GM10266 (cell line): ENCODE measurements around the gene RNF215.

ENCODE experiments used
- DNase-seq: peaks from one replicate; pipeline ENCODE4 v3.0.0; 2012; ENCODE audit errors: extremely low spot score
- TF ChIP-seq, protein P1 (sequence below): IDR thresholded peaks from 2 replicates; pipeline ENCODE4 v1.5.1; 2012; ENCODE audit warnings: mild to moderate bottlenecking, low read depth; ENCODE audit not compliant: control insufficient read depth, insufficient read depth; ENCODE audit errors: missing control alignments

Gene RNF215

DNA sequence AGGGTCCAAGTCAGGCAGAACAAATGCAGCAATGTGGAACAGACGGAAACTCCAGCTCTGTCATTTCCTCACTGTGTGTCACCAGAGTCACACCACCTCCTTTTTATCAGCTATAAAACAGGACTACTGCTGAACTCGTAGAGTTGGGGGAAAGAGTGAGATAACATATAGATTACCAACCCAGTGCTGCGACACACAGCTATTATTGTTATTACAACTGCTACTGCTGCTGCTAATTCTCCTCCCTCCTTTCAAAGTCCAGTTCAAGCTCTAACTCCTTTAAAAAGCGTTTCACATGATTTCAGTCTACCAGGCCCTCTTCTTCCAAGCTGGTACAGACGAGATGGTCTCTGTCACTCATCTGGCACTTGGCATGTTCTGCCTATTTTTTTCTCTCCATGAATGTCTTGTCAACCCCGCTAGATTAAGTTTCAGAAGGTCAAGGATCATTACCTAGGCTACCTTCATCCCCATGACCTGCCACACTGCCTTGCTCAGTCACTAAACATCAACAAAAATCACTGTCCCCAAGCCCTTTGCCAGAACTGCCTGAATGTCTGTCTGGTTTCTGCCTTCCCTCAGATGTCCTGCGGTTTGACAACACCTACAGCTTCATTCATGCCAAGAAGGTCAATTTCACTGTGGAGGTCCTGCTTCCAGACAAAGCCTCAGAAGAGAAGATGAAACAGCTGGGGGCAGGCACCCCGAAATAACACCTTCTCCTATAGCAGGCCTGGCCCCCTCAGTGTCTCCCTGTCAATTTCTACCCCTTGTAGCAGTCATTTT is 34.7 kb upstream of the RNF215 start:
- DNase-seq: no peak

GRCh38 chr22:30420347-30421125 is 33.3 kb upstream of the RNF215 start:
- no peak for DNase-seq
- TF ChIP-seq, protein P1, sequence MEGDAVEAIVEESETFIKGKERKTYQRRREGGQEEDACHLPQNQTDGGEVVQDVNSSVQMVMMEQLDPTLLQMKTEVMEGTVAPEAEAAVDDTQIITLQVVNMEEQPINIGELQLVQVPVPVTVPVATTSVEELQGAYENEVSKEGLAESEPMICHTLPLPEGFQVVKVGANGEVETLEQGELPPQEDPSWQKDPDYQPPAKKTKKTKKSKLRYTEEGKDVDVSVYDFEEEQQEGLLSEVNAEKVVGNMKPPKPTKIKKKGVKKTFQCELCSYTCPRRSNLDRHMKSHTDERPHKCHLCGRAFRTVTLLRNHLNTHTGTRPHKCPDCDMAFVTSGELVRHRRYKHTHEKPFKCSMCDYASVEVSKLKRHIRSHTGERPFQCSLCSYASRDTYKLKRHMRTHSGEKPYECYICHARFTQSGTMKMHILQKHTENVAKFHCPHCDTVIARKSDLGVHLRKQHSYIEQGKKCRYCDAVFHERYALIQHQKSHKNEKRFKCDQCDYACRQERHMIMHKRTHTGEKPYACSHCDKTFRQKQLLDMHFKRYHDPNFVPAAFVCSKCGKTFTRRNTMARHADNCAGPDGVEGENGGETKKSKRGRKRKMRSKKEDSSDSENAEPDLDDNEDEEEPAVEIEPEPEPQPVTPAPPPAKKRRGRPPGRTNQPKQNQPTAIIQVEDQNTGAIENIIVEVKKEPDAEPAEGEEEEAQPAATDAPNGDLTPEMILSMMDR: no peak

More for the DNA sequence above, 34.7 kb upstream of the RNF215 start:
- TF ChIP-seq, protein P1: no peak

GRCh38 chr22:30416837-30417236 is 29.6 kb upstream of the RNF215 start:
- DNase-seq: no peak
- TF ChIP-seq, protein P1: no peak

DNA sequence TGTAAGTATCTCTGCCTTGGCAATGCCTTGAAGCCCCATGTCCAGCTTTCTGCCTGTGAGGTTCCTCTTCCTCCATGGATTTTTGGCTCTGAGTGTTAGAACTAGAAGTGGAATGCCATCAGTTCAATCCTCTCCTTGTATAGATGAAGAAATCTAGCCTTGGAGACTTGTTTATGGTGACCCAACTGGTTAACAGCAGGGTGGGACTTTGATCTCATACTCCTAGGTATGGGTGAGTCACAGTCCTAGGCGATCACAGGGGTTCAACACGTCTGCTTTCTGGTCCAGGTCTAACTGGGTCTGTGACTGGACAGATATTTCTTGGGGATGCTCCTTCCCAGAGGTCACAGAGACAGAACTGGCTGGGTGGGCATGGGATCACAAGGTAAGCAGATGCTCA is 29.2 kb upstream of the RNF215 start:
- TF ChIP-seq, protein P1: no peak
- DNase-seq: no peak

GRCh38 chr22:30414525-30415047 is 27.4 kb upstream of the RNF215 start:
- DNase-seq: no peak
- TF ChIP-seq, protein P1: no peak

DNA sequence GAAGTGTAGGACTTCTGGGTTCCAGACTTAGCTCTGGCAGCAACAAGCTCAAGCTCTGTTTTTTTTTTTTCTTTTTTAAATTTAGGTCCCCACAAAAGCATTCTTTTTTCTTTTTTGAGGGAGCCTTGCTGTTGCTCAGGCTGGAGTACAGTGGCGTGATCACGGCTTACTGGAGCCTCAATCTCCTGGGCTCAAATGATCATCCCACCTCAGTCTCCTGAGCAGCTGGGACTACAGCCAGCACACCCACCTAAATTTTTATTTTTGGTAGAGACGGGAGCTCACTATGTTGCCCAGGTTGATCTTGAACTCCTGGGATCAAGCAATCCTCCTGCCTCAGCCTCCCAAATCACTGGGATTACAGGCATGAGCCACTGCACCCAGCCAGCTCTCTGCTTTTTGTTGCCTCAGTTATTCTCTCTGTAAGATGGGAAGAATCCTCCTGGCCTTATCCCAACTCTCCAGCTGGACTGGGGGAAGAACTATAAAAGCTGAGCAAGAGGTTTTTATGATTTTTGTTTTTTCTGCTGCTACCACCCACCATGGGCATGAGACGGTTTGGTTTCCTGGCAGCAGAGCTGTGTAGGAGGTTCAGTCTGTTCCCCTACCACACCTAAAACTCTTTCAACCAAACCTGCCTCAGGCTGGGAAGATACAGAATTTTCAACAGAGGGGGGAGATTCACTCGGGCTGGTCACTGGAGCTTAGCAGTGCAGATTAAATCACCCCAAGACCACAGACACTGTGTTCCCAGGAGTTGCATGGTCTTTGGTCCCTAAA is 26.7 kb upstream of the RNF215 start:
- TF ChIP-seq, protein P1: no peak
- DNase-seq: no peak
